Ishikawa (cell line): Measurements from ENCODE around the gene ERGIC1.

ENCODE experiments used
- CEBPB ChIP-seq: IDR thresholded peaks from 2 replicates; pipeline ENCODE4 v1.6.1; 2012
- TAF1 ChIP-seq: IDR thresholded peaks from 2 replicates; pipeline ENCODE4 v1.6.1; 2012; ENCODE audit warnings: low read depth, mild to moderate bottlenecking
- ZBTB7A ChIP-seq: IDR thresholded peaks from 2 replicates; pipeline ENCODE4 v1.6.1; 2012; ENCODE audit warnings: low read depth

DNA sequence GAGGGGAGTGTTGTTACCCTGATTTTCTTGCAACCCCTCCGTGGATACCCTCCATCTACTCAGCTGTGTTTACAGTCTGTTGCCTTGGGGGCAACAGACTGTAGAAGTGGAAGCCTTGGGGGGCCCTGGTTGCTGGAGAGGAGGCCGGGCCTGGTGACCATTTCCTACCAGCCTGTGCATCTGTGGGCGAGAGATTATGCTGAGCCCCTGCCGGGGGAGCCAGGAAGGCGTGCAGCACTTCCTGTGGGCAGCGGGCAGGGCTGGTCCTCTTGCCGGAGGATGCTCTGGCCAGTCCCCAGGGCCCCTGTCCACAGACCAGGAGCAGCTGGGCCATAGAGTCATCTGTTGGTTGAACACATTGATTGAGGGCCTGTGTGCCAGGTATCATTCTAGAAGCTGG, 11.1 kb downstream of the ERGIC1 start:
- TF ChIP-seq CEBPB (no peak), TAF1 (no peak), ZBTB7A (no peak)
